Osteocyte (in vitro differentiated cells): ENCODE results near the gene CACNA1D. TPM values are rescaled to one million over a fixed set of nuclear protein-coding genes. Genes with fewer than 3 reads are reported as not detected.

Experiments
- DNase-seq: peaks from one replicate; pipeline ENCODE4 v3.0.0; 2021; ENCODE audit warnings: mixed read lengths; ENCODE audit not compliant: unreplicated experiment; ENCODE audit errors: extremely low spot score
- H3K27ac Mint-ChIP-seq: one replicate; pipeline ENCODE4 v1.8.0; 2021; ENCODE audit warnings: mild to moderate bottlenecking, mixed read lengths; ENCODE audit not compliant: unreplicated experiment
- H3K27me3 Mint-ChIP-seq: one replicate; pipeline ENCODE4 v1.8.0; 2021; ENCODE audit warnings: mixed read lengths; ENCODE audit not compliant: unreplicated experiment
- H3K36me3 Mint-ChIP-seq: one replicate; pipeline ENCODE4 v1.8.0; 2021; ENCODE audit warnings: mixed read lengths; ENCODE audit not compliant: unreplicated experiment
- H3K4me1 Mint-ChIP-seq: one replicate; pipeline ENCODE4 v1.8.0; 2021; ENCODE audit warnings: mixed read lengths; ENCODE audit not compliant: unreplicated experiment
- H3K4me3 Mint-ChIP-seq: one replicate; pipeline ENCODE4 v1.8.0; 2021; ENCODE audit warnings: mild to moderate bottlenecking, moderate library complexity, mixed read lengths; ENCODE audit not compliant: unreplicated experiment
- H3K9me3 Mint-ChIP-seq: one replicate; pipeline ENCODE4 v1.8.0; 2021; ENCODE audit warnings: mixed read lengths; ENCODE audit not compliant: unreplicated experiment
- CTCF ChIP-seq: fragments of 200-600 bp; sonication (generic); IDR thresholded peaks from 2 replicates; pipeline ENCODE4 v1.5.0; 2021; ENCODE audit warnings: antibody characterized with exemption, mild to moderate bottlenecking, moderate library complexity
- total RNA-seq: library from RNA; stranded (reverse); gene quantifications from 2 replicates; pipeline ENCODE4 v1.2.1, GENCODE V29; 2021

CACNA1D gene
- total RNA-seq, 1 donor from 2014 or later, result 0.48 TPM

- Mint-ChIP-seq H3K4me3 (no peak overlapping the region), H3K27ac (no peak overlapping the region), H3K27me3 (peaks cover 20% of the 10 kb centered on the region), H3K4me1 (no peaks in the 10 kb centered on the region), H3K36me3 (no peaks in the 10 kb centered on the region), H3K9me3 (no peaks in the 10 kb centered on the region)
- no peak for TF ChIP-seq CTCF
- no peak for DNase-seq
Observed at GRCh38 chr3:53764026-53764775, 269.8 kb downstream of the CACNA1D start.

DNA sequence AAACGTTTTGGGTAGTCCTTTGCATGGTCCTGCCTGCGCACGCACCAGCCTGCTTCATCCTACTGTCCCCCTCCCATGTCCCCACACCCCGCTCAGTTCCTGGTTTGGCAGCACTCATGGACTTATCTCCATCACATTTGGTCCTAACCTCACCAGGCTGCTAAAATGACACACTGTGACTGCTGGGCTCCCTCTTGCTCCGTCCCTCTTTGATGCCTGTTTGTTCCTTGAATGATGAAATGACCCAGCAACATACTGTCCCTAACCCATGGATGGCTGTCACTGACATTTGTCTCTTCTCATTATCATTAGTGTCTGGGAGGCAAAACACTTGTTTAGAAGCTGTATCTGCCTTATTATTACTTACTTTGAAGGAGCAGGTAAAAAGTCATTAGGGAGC is 271.3 kb downstream of the CACNA1D start:
- no peak overlapping the region for H3K27ac Mint-ChIP-seq
- no peak for TF ChIP-seq CTCF
- no peaks in the 10 kb centered on the region for H3K4me1 Mint-ChIP-seq
- no peaks in the 10 kb centered on the region for H3K36me3 Mint-ChIP-seq
- H3K27me3 Mint-ChIP-seq, result peaks cover 27% of the 10 kb centered on the region
- H3K4me3 Mint-ChIP-seq, result no peak overlapping the region
- H3K9me3 Mint-ChIP-seq, result no peaks in the 10 kb centered on the region
- no peak for DNase-seq

DNA sequence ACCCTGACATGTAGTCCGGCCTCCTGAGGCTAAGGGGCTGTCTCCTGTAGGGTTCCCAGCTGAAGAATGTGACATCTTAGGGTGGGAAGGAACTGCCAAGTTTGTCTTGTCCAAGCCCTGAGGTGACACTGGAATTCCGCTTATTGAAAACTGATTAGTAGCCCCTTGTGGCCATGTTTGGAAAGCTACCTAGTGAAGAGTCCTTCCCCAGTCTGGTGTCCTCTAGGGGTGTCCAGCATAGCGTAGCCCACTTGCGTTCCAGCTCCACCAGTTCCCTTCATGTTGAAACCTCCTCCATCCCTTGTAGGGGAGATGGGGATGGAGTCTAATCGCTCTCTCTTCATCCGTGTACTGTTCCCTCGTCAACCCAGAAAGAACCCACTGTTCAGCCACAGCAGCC is 272.3 kb downstream of the CACNA1D start:
- no peak for TF ChIP-seq CTCF
- Mint-ChIP-seq H3K4me1 (no peaks in the 10 kb centered on the region), H3K36me3 (no peaks in the 10 kb centered on the region), H3K27me3 (peaks cover 27% of the 10 kb centered on the region), H3K4me3 (no peak overlapping the region), H3K9me3 (no peaks in the 10 kb centered on the region), H3K27ac (no peak overlapping the region)
- no peak for DNase-seq

GRCh38 chr3:53768478-53769459 is 274.4 kb downstream of the CACNA1D start:
- Mint-ChIP-seq H3K4me3 (no peak overlapping the region), H3K36me3 (no peaks in the 10 kb centered on the region), H3K27ac (no peak overlapping the region), H3K9me3 (no peaks in the 10 kb centered on the region), H3K27me3 (peaks cover 27% of the 10 kb centered on the region), H3K4me1 (peaks cover 16% of the 10 kb centered on the region)
- TF ChIP-seq CTCF, result no peak
- no peak for DNase-seq

DNA sequence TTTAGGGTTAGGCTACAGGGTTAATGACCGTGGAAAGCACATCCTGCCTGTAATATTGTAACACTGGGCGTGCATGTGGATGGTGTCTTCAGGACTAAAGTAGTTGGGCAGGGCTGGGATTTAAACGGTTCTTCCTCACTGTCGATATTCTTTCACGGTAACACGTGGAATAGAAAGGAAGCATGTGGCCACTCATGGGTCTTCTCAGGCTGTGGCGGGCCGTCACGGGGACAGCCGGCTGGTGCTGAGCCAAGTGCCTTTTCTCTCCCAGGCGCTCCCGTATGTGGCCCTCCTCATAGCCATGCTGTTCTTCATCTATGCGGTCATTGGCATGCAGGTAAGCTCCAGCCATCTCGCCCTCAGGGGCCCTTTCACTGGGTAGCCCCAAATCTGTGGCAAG is 278.2 kb downstream of the CACNA1D start:
- Mint-ChIP-seq H3K9me3 (no peaks in the 10 kb centered on the region), H3K4me3 (no peak overlapping the region), H3K4me1 (peaks cover 28% of the 10 kb centered on the region), H3K36me3 (no peaks in the 10 kb centered on the region), H3K27ac (peak overlapping the region; percentile 78), H3K27me3 (peaks cover 16% of the 10 kb centered on the region)
- no peak for DNase-seq
- no peak for TF ChIP-seq CTCF
